HEK293 (cell line): Measurements from ENCODE around the gene GRIPAP1.

Source experiments
- ATF2 ChIP-seq: fragments of 450-650 bp; formaldehyde crosslinking; IDR thresholded peaks from 2 replicates; pipeline ENCODE4 v1.5.1; 2016; ENCODE audit warnings: missing biosample characterization, missing genetic modification characterization, low read depth
- CTCF ChIP-seq: fragments of 450-650 bp; formaldehyde crosslinking; IDR thresholded peaks from 2 replicates; pipeline ENCODE4 v1.5.1; 2016; ENCODE audit warnings: missing biosample characterization, missing genetic modification characterization
- KLF9 ChIP-seq: fragments of 450-650 bp; formaldehyde crosslinking; IDR thresholded peaks from 2 replicates; pipeline ENCODE4 v1.5.1; 2016; ENCODE audit warnings: missing biosample characterization, missing genetic modification characterization, low read depth
- ZBTB26 ChIP-seq: fragments of 450-650 bp; formaldehyde crosslinking; optimal IDR thresholded peaks from 2 replicates; pipeline ENCODE3; 2016; ENCODE audit warnings: missing biosample characterization, mild to moderate bottlenecking, missing genetic modification characterization
- ZBTB48 ChIP-seq: fragments of 450-650 bp; formaldehyde crosslinking; IDR thresholded peaks from 2 replicates; pipeline ENCODE4 v1.5.1; 2016; ENCODE audit warnings: missing biosample characterization, missing genetic modification characterization
- ZNF121 ChIP-seq: fragments of 450-650 bp; formaldehyde crosslinking; IDR thresholded peaks from 2 replicates; pipeline ENCODE4 v1.5.1; 2016; ENCODE audit warnings: missing biosample characterization, missing genetic modification characterization
- ZNF214 ChIP-seq: fragments of 450-650 bp; formaldehyde crosslinking; IDR thresholded peaks from 2 replicates; pipeline ENCODE4 v1.5.1; 2017; ENCODE audit warnings: missing biosample characterization, mild to moderate bottlenecking, missing genetic modification characterization, borderline replicate concordance
- ZNF23 ChIP-seq: fragments of 450-650 bp; formaldehyde crosslinking; IDR thresholded peaks from 2 replicates; pipeline ENCODE4 v1.5.1; 2016; ENCODE audit warnings: missing biosample characterization, missing genetic modification characterization, borderline replicate concordance
- ZNF391 ChIP-seq: fragments of 450-650 bp; formaldehyde crosslinking; IDR thresholded peaks from 2 replicates; pipeline ENCODE4 v1.5.1; 2016; ENCODE audit warnings: low read depth, missing biosample characterization, missing genetic modification characterization, borderline replicate concordance
- ZNF501 ChIP-seq: fragments of 450-650 bp; formaldehyde crosslinking; IDR thresholded peaks from 2 replicates; pipeline ENCODE4 v1.5.1; 2016; ENCODE audit warnings: missing biosample characterization, missing genetic modification characterization
- ZNF837 ChIP-seq: fragments of 450-650 bp; formaldehyde crosslinking; IDR thresholded peaks from 2 replicates; pipeline ENCODE4 v1.5.1; 2016; ENCODE audit warnings: missing biosample characterization, missing genetic modification characterization
- TF ChIP-seq, protein P1 (sequence below): fragments of 450-650 bp; formaldehyde crosslinking; IDR thresholded peaks from 2 replicates; pipeline ENCODE4 v1.5.1; 2016; ENCODE audit warnings: missing biosample characterization, missing genetic modification characterization
- TF ChIP-seq, protein P2 (sequence below): sonication (generic); formaldehyde crosslinking; IDR thresholded peaks from 2 replicates; pipeline ENCODE4 v1.8.1; 2022; ENCODE audit warnings: mild to moderate bottlenecking, moderate library complexity, missing genetic modification reagents
- TF ChIP-seq, protein P3 (sequence below): fragments of 450-650 bp; formaldehyde crosslinking; IDR thresholded peaks from 2 replicates; pipeline ENCODE4 v1.5.1; 2016; ENCODE audit warnings: missing biosample characterization, missing genetic modification characterization, borderline replicate concordance

DNA sequence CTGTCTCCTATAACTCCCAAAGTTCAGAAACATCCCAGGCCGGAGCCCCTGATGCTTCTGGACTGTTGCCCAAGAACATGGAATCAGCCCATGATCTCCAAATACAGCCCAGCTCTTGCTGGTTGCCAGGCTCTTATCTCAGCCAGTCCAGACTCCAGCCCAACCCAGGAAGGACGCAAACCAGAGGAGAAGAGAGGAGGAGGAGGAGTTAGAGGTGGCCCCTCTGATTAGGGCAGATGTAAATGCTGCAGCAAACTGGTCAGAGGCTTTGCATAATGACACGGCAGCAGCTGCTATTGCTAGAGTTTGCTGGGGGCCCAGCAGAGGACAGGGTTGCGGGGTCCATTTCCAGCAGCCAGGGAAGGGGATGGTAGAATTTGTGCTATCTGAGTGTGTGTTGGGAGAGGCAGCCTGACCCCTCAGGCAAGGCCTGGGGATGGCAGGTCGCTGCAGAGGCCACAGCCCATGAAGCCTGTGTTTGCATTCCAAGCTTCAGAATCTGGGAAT is 40.4 kb downstream of the GRIPAP1 start:
- TF ChIP-seq, protein P1, sequence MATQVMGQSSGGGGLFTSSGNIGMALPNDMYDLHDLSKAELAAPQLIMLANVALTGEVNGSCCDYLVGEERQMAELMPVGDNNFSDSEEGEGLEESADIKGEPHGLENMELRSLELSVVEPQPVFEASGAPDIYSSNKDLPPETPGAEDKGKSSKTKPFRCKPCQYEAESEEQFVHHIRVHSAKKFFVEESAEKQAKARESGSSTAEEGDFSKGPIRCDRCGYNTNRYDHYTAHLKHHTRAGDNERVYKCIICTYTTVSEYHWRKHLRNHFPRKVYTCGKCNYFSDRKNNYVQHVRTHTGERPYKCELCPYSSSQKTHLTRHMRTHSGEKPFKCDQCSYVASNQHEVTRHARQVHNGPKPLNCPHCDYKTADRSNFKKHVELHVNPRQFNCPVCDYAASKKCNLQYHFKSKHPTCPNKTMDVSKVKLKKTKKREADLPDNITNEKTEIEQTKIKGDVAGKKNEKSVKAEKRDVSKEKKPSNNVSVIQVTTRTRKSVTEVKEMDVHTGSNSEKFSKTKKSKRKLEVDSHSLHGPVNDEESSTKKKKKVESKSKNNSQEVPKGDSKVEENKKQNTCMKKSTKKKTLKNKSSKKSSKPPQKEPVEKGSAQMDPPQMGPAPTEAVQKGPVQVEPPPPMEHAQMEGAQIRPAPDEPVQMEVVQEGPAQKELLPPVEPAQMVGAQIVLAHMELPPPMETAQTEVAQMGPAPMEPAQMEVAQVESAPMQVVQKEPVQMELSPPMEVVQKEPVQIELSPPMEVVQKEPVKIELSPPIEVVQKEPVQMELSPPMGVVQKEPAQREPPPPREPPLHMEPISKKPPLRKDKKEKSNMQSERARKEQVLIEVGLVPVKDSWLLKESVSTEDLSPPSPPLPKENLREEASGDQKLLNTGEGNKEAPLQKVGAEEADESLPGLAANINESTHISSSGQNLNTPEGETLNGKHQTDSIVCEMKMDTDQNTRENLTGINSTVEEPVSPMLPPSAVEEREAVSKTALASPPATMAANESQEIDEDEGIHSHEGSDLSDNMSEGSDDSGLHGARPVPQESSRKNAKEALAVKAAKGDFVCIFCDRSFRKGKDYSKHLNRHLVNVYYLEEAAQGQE (tag by site-specific recombination) = no peak
- no peak for TF ChIP-seq ZBTB26 (tag by site-specific recombination)
- TF ChIP-seq CTCF = no peak
- TF ChIP-seq ZNF391 (tag by site-specific recombination) = no peak
- TF ChIP-seq ZNF214 (tag by site-specific recombination) = no peak
- no peak for TF ChIP-seq ATF2
- TF ChIP-seq ZNF23 (tag by site-specific recombination) = no peak
- no peak for TF ChIP-seq ZNF837 (tag by site-specific recombination)
- no peak for TF ChIP-seq ZBTB48 (tag by site-specific recombination)
- no peak for TF ChIP-seq ZNF501 (tag by site-specific recombination)
- TF ChIP-seq KLF9 (tag by site-specific recombination) = no peak
- TF ChIP-seq, protein P2, sequence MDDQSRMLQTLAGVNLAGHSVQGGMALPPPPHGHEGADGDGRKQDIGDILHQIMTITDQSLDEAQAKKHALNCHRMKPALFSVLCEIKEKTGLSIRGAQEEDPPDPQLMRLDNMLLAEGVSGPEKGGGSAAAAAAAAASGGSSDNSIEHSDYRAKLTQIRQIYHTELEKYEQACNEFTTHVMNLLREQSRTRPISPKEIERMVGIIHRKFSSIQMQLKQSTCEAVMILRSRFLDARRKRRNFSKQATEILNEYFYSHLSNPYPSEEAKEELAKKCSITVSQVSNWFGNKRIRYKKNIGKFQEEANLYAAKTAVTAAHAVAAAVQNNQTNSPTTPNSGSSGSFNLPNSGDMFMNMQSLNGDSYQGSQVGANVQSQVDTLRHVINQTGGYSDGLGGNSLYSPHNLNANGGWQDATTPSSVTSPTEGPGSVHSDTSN (CRISPR knock-in tag) = no peak
- TF ChIP-seq, protein P3, sequence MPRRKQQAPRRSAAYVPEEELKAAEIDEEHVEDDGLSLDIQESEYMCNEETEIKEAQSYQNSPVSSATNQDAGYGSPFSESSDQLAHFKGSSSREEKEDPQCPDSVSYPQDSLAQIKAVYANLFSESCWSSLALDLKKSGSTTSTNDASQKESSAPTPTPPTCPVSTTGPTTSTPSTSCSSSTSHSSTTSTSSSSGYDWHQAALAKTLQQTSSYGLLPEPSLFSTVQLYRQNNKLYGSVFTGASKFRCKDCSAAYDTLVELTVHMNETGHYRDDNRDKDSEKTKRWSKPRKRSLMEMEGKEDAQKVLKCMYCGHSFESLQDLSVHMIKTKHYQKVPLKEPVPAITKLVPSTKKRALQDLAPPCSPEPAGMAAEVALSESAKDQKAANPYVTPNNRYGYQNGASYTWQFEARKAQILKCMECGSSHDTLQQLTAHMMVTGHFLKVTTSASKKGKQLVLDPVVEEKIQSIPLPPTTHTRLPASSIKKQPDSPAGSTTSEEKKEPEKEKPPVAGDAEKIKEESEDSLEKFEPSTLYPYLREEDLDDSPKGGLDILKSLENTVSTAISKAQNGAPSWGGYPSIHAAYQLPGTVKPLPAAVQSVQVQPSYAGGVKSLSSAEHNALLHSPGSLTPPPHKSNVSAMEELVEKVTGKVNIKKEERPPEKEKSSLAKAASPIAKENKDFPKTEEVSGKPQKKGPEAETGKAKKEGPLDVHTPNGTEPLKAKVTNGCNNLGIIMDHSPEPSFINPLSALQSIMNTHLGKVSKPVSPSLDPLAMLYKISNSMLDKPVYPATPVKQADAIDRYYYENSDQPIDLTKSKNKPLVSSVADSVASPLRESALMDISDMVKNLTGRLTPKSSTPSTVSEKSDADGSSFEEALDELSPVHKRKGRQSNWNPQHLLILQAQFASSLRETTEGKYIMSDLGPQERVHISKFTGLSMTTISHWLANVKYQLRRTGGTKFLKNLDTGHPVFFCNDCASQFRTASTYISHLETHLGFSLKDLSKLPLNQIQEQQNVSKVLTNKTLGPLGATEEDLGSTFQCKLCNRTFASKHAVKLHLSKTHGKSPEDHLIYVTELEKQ = no peak
- TF ChIP-seq ZNF121 = no peak
